Panc1 (cell line): Measurements from ENCODE around the gene ATP11B. TPM values are rescaled to one million over a fixed set of nuclear protein-coding genes. Genes with fewer than 3 reads are reported as not detected.
"Not testable (repeated sequence)": the region's sequence is repeated elsewhere in the genome, so short reads cannot be mapped to it uniquely, and the experiment has no call there.

Experiments
- ATAC-seq: fragments of 200-7000 bp; cut with Tn5 transposase; 2 replicates; pipeline ENCODE4 v1.9.1; 2020; ENCODE audit warnings: mild to moderate bottlenecking, moderate library complexity
- BruUV-seq: library from RNA; stranded (reverse); fragments of 400-500 nt; replicated peaks from 2 replicates; lab custom pipeline; 2021; lab: Mats Ljungman, UMichigan
- CTCF ChIA-PET: fragments of 300-600 bp; sonication (Branson Sonifier 250); formaldehyde crosslinking; loops from one replicate; lab custom pipeline; 2022; ENCODE audit warnings: antibody characterized with exemption; lab: Charles Lee
- POLR2A ChIA-PET: fragments of 300-600 bp; sonication (Branson Sonifier 250); formaldehyde crosslinking; loops from one replicate; lab custom pipeline; 2022; ENCODE audit warnings: antibody characterized with exemption; lab: Charles Lee
- DNase-seq: peaks from one replicate; pipeline ENCODE4 v3.0.0-alpha.2; 2010; ENCODE audit warnings: low read depth, low spot score
- H3K27ac ChIP-seq: 2 replicates; pipeline ENCODE4 v1.5.1; 2011; ENCODE audit warnings: mild to moderate bottlenecking, low read length, inconsistent platforms
- H3K27me3 ChIP-seq: fragments of 200-500 bp; sonication (Bioruptor generic); 2 replicates; pipeline ENCODE4 v1.6.0; 2014; ENCODE audit warnings: low read length, inconsistent platforms; ENCODE audit not compliant: control insufficient read depth, insufficient read depth
- H3K36me3 ChIP-seq: fragments of 200-500 bp; sonication (Bioruptor generic); 2 replicates; pipeline ENCODE4 v1.5.1; 2014; ENCODE audit warnings: inconsistent platforms, mild to moderate bottlenecking, low read length, moderate library complexity; ENCODE audit not compliant: control insufficient read depth, insufficient read depth
- H3K4me1 ChIP-seq: 2 replicates; pipeline ENCODE4 v1.5.1; 2011; ENCODE audit warnings: inconsistent platforms, mild to moderate bottlenecking, low read length, moderate library complexity; ENCODE audit not compliant: control insufficient read depth, insufficient read depth
- H3K4me3 ChIP-seq, 2 experiments: 2 replicates each; pipeline ENCODE4 v1.5.1; 2011 to 2012; ENCODE audit warnings: low read depth in 2 of 2, low read length in 2 of 2, mild to moderate bottlenecking in 2 of 2, inconsistent platforms in 1 of 2, moderate library complexity in 1 of 2
- H3K9me3 ChIP-seq: fragments of 200-500 bp; sonication (Bioruptor generic); 2 replicates; pipeline ENCODE4 v1.5.1; 2014; ENCODE audit warnings: low read depth, mild to moderate bottlenecking, inconsistent platforms, low read length, moderate library complexity; ENCODE audit not compliant: control insufficient read depth, insufficient read depth
- CTCF ChIP-seq: fragments of 450-650 bp; IDR thresholded peaks from 2 replicates; pipeline ENCODE4 v1.5.1; 2017; ENCODE audit warnings: mild to moderate bottlenecking
- POLR2AphosphoS5 ChIP-seq: IDR thresholded peaks from 2 replicates; pipeline ENCODE4 v1.6.1; 2012; ENCODE audit warnings: mild to moderate bottlenecking, low read depth, low read length, moderate library complexity
- REST ChIP-seq, 2 experiments: IDR thresholded peaks; 2 replicates each; pipeline ENCODE4 v1.6.1; 2011 to 2012; ENCODE audit warnings: low read depth in 2 of 2, control low read depth in 1 of 2, low read length in 1 of 2, mild to moderate bottlenecking in 1 of 2, moderate library complexity in 1 of 2; ENCODE audit not compliant: insufficient read depth in 1 of 2
- SIN3A ChIP-seq: IDR thresholded peaks from 2 replicates; pipeline ENCODE4 v1.6.1; 2012; ENCODE audit warnings: low read depth, mild to moderate bottlenecking, low read length, moderate library complexity, borderline replicate concordance; ENCODE audit not compliant: insufficient read depth
- TCF7L2 ChIP-seq: IDR thresholded peaks from 2 replicates; pipeline ENCODE4 v1.6.1; 2011; ENCODE audit warnings: mild to moderate bottlenecking, low read depth, low read length, inconsistent platforms
- in situ Hi-C: cut with HindIII; loops from 2 replicates; pipeline ENCODE4 v1.10.0; 2016; ENCODE audit warnings: low sequenced_read_pairs, low pct_unique_long_range_greater_than_20kb
- intact Hi-C: fragments of 100-400 bp; cut with micrococcal nuclease; formaldehyde crosslinking; loops from one replicate; pipeline ENCODE4 v1.10.0; 2022; ENCODE audit not compliant: unreplicated experiment
- total RNA-seq: library from RNA; stranded (reverse); gene quantifications from one replicate; pipeline ENCODE4 v1.2.1, GENCODE V29; 2021; ENCODE audit not compliant: unreplicated experiment

ATP11B gene
- total RNA-seq, 1 experiment from 2014 or later, result 108 TPM

- no peak for DNase-seq
- no peak for TF ChIP-seq CTCF
- no peak for TF ChIP-seq TCF7L2
- TF ChIP-seq SIN3A, result no peak
- no peak for TF ChIP-seq REST (IDR thresholded peaks at IDR 0.05; ENCODE audit: insufficient read depth in 1 of 2, low read depth in 2 of 2, low read length in 1 of 2)
- TF ChIP-seq POLR2AphosphoS5, result no peak
- intact Hi-C loops (no loop called here), in situ Hi-C loops (no loop called here)
- CTCF ChIA-PET, result no interaction called here
- ATAC-seq, result no peak
- Histone ChIP-seq H3K36me3 (no peaks in the 10 kb centered on the region), H3K4me1 (peaks cover 6% of the 10 kb centered on the region; the same call in 1 of the 2 replicates), H3K9me3 (no peaks in the 10 kb centered on the region), H3K27me3 (no peaks in the 10 kb centered on the region), H3K4me3 (no peak overlapping the region), H3K27ac (no peak overlapping the region)
- POLR2A ChIA-PET, result no interaction called here
- BruUV-seq, result no TSS peak
Measured at GRCh38 chr3:182818296-182818978, 25.1 kb downstream of the ATP11B start.

GRCh38 chr3:182821221-182821981 lies 28.1 kb downstream of the ATP11B start:
- TF ChIP-seq REST (IDR thresholded peaks at IDR 0.05; ENCODE audit: insufficient read depth in 1 of 2, low read depth in 2 of 2, low read length in 1 of 2) (no peak), CTCF (no peak), POLR2AphosphoS5 (no peak), TCF7L2 (no peak), SIN3A (no peak)
- no peak overlapping the region for H3K27ac ChIP-seq
- BruUV-seq, result no TSS peak
- H3K4me3 ChIP-seq, result no peak overlapping the region
- H3K4me1 ChIP-seq, result no peaks in the 10 kb centered on the region
- no peaks in the 10 kb centered on the region for H3K27me3 ChIP-seq
- CTCF ChIA-PET, result no interaction called here
- no peaks in the 10 kb centered on the region for H3K36me3 ChIP-seq
- ATAC-seq, result no peak
- in situ Hi-C loops (no loop called here), intact Hi-C loops (no loop called here)
- POLR2A ChIA-PET, result interaction anchor here (0.6 to 0.7 kb wide), 2 partner anchors 122 to 126 kb away, joined by 5 to 6 read pairs; no protein-coding TSS in a partner anchor
- no peaks in the 10 kb centered on the region for H3K9me3 ChIP-seq
- no peak for DNase-seq

- DNase-seq, H3K27me3 ChIP-seq, H3K9me3 ChIP-seq, H3K4me1 ChIP-seq, H3K27ac ChIP-seq, CTCF ChIA-PET, POLR2A ChIA-PET, in situ Hi-C loops, H3K36me3 ChIP-seq, BruUV-seq, H3K4me3 ChIP-seq, ATAC-seq, intact Hi-C loops: not testable (repeated sequence)
Measured at GRCh38 chr3:182822260-182822659, 29.0 kb downstream of the ATP11B start.
